ENCODE results near the gene CELSR2.

DNA sequence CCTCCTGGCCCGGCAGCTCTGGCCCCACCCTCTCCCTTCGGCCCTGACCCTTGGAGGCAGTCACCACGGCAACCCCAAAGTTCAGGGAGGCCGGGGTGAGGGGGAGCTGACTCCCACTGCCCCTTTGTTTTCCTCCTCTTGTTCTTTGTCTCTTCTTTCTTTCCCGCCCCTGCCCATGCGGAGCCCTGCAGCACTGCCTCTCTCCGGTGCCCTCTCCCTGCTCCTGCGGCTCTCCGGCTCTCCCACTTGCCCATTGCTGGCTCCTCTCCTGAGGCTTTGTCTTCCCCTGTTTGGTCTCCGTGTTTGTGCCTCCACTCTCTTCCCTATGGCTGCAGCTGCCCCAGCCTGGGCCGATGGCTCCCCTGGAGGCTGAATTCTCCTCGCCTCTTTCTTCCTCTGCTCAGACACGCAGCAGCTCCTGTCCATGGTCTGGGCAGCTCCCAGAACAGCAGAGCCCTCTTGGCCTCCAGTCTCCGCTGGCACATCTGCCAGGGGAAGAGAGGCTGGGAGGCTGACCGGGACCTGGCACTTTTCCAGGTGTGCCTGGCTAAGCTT, 5.8 kb downstream of the CELSR2 start:
- no peak for TF ChIP-seq EZH2phosphoT487 (IDR thresholded peaks at IDR 0.05; ENCODE audit: borderline replicate concordance, low read depth, low read length)
- TF ChIP-seq, protein P1, sequence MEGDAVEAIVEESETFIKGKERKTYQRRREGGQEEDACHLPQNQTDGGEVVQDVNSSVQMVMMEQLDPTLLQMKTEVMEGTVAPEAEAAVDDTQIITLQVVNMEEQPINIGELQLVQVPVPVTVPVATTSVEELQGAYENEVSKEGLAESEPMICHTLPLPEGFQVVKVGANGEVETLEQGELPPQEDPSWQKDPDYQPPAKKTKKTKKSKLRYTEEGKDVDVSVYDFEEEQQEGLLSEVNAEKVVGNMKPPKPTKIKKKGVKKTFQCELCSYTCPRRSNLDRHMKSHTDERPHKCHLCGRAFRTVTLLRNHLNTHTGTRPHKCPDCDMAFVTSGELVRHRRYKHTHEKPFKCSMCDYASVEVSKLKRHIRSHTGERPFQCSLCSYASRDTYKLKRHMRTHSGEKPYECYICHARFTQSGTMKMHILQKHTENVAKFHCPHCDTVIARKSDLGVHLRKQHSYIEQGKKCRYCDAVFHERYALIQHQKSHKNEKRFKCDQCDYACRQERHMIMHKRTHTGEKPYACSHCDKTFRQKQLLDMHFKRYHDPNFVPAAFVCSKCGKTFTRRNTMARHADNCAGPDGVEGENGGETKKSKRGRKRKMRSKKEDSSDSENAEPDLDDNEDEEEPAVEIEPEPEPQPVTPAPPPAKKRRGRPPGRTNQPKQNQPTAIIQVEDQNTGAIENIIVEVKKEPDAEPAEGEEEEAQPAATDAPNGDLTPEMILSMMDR (conservative IDR thresholded peaks at IDR 0.05; ENCODE audit: low read length): no peak

All from OCI-LY7 (cell line).